ENCODE measurements around the gene LRRC38. TPM values are rescaled to one million over a fixed set of nuclear protein-coding genes. Genes with fewer than 3 reads are reported as not detected.
"Not testable (repeated sequence)": the region's sequence is repeated elsewhere in the genome, so short reads cannot be mapped to it uniquely, and the experiment has no call there.

LRRC38 gene
- total RNA-seq (not detected), polyA plus RNA-seq (not detected)

DNA sequence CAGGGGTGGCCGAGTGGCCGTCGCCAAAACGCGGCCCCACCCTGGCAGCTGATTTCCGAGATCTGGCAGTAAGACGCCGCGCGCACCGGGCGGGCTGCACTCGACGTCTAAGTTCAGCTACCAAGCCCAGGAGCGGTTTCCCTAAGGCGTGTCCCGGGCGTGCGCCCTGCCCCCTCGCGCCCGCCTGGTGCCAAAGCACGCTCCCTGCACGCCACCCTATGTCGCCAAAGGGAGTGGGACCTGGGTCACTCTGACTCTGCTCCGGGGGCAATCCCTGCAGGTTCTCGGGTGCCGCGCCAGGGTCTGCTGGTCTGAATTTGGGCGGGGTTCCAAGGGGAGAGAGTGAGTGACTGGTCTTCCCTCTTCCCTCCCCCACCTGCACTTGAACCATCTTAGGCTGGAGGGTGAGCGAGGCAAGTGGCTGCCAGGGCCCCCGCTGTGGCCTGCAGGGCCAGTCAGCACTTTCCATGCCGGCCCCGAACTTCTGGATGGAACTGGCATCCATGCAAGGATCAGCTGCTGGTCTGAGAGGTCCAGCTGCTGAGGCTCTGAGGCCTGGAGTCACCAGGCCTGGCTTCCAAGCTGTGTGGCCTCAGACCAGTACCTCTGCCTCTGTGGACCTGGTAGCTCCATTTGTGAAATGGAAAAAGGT, at the start of gene LRRC38:
LRRC38 (minus strand) TSS at position 109 of the 652 bp plus-strand sequence. CDS start 410 bp downstream, outside the sequence.
- peaks cover 21 to 30% of the 10 kb centered on the region in 2 donors for H3K27me3 Mint-ChIP-seq

GRCh38 chr1:13562981-13563380, 49.2 kb upstream of the LRRC38 start:
- intact Hi-C loops (cut with micrococcal nuclease): not testable (repeated sequence)

More for the DNA sequence above, at the start of gene LRRC38:
- ChIA-PET CTCF (ENCODE audit: partially characterized antibody) (no interaction called here), POLR2A (ENCODE audit: partially characterized antibody) (no interaction called here)
- no peak within 1 kb of the TSS for H3K27ac ChIP-seq (ENCODE audit: low read depth, low read length)
- no peak for DNase-seq
- Mint-ChIP-seq H3K27ac (no peak within 1 kb of the TSS), H3K36me3 (no peaks in the 10 kb centered on the region), H3K4me3 (no peak within 1 kb of the TSS), H3K9me3 (peaks cover 0 to 2% (median under 1%) of the 10 kb centered on the region in 8 donors), H3K4me1 (peaks cover 0 to 2% (median 0%) of the 10 kb centered on the region in 4 donors)
- no peak within 1 kb of the TSS for H3K4me3 ChIP-seq (ENCODE audit: low read length in 2 of 2)
- H3K9me3 ChIP-seq (ENCODE audit: control insufficient read depth in 1 of 2, low read length in 2 of 2): no peaks in the 10 kb centered on the region
- no peaks in the 10 kb centered on the region for H3K27me3 ChIP-seq (ENCODE audit: insufficient read depth, low read length)
- no peaks in the 10 kb centered on the region for H3K36me3 ChIP-seq (ENCODE audit: insufficient read depth, low read length)
- H3K4me1 ChIP-seq (ENCODE audit: insufficient read depth, low read length): no peaks in the 10 kb centered on the region
- intact Hi-C loops (cut with micrococcal nuclease): no loop called here

GRCh38 chr1:13560541-13560940, 46.7 kb upstream of the LRRC38 start:
- no peaks in the 10 kb centered on the region for H3K4me1 Mint-ChIP-seq
- Histone ChIP-seq H3K9me3 (ENCODE audit: control insufficient read depth in 1 of 2, low read length in 2 of 2) (no peaks in the 10 kb centered on the region), H3K4me1 (ENCODE audit: insufficient read depth, low read length) (no peaks in the 10 kb centered on the region), H3K36me3 (ENCODE audit: insufficient read depth, low read length) (no peaks in the 10 kb centered on the region), H3K4me3 (ENCODE audit: low read length in 2 of 2) (no peak overlapping the region), H3K27me3 (ENCODE audit: insufficient read depth, low read length) (no peaks in the 10 kb centered on the region), H3K27ac (ENCODE audit: low read depth, low read length) (no peak overlapping the region)
- H3K27ac Mint-ChIP-seq: no peak overlapping the region
- intact Hi-C loops (cut with micrococcal nuclease): no loop called here
- ChIA-PET POLR2A (ENCODE audit: partially characterized antibody) (no interaction called here), CTCF (ENCODE audit: partially characterized antibody) (no interaction called here)
- H3K27me3 Mint-ChIP-seq: peaks cover 4 to 5% of the 10 kb centered on the region in 2 donors
- H3K36me3 Mint-ChIP-seq: no peaks in the 10 kb centered on the region
- no peaks in the 10 kb centered on the region for H3K9me3 Mint-ChIP-seq
- no peak for DNase-seq
- H3K4me3 Mint-ChIP-seq: no peak overlapping the region

More at GRCh38 chr1:13562981-13563380, 49.2 kb upstream of the LRRC38 start:
- H3K9me3 Mint-ChIP-seq; POLR2A ChIA-PET (ENCODE audit: partially characterized antibody); H3K36me3 ChIP-seq (ENCODE audit: insufficient read depth, low read length); H3K9me3 ChIP-seq (ENCODE audit: control insufficient read depth in 1 of 2, low read length in 2 of 2); H3K4me3 ChIP-seq (ENCODE audit: low read length in 2 of 2); H3K27ac ChIP-seq (ENCODE audit: low read depth, low read length); H3K4me1 Mint-ChIP-seq; H3K4me3 Mint-ChIP-seq; H3K36me3 Mint-ChIP-seq; CTCF ChIA-PET (ENCODE audit: partially characterized antibody); H3K4me1 ChIP-seq (ENCODE audit: insufficient read depth, low read length); H3K27me3 Mint-ChIP-seq; H3K27me3 ChIP-seq (ENCODE audit: insufficient read depth, low read length); H3K27ac Mint-ChIP-seq; DNase-seq: not testable (repeated sequence)

DNA sequence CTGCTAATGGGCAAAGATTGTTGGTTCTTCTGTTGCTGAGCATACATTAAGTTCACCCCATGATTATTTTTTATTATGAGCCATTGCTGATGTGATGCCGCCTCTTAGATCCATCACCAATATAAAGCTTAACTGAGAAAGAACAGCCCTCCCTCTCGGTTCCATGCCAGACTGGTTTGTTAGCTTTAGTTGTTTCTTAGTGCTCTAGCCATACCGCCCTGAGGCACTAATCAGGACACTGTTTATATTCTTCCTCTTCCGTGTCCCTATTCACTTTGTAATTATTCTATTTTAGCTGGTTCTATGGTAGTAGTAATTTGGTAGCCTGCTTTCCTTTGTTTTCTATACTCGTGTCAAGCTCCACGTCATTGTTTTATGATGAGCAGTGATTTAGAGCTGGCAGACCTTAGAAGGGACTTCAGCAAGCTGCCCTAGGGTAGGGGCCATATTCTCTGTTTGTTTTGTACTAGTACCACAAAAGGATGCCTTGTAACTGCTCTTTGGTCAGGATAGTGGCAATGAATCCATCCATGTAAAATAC, 42.5 kb upstream of the LRRC38 start:
- Histone ChIP-seq H3K27ac (ENCODE audit: low read depth, low read length) (no peak overlapping the region), H3K36me3 (ENCODE audit: insufficient read depth, low read length) (no peaks in the 10 kb centered on the region), H3K27me3 (ENCODE audit: insufficient read depth, low read length) (no peaks in the 10 kb centered on the region), H3K9me3 (ENCODE audit: control insufficient read depth in 1 of 2, low read length in 2 of 2) (no peaks in the 10 kb centered on the region), H3K4me1 (ENCODE audit: insufficient read depth, low read length) (no peaks in the 10 kb centered on the region), H3K4me3 (ENCODE audit: low read length in 2 of 2) (no peak overlapping the region)
- POLR2A ChIA-PET (ENCODE audit: partially characterized antibody): no interaction called here
- no peaks in the 10 kb centered on the region for H3K9me3 Mint-ChIP-seq
- H3K4me1 Mint-ChIP-seq: no peaks in the 10 kb centered on the region
- peaks cover 0 to 3% of the 10 kb centered on the region in 2 donors for H3K27me3 Mint-ChIP-seq
- intact Hi-C loops (cut with micrococcal nuclease): no loop called here
- no peak overlapping the region for H3K27ac Mint-ChIP-seq
- H3K4me3 Mint-ChIP-seq: no peak overlapping the region
- no peak for DNase-seq
- CTCF ChIA-PET (ENCODE audit: partially characterized antibody): no interaction called here
- H3K36me3 Mint-ChIP-seq: no peaks in the 10 kb centered on the region

DNA sequence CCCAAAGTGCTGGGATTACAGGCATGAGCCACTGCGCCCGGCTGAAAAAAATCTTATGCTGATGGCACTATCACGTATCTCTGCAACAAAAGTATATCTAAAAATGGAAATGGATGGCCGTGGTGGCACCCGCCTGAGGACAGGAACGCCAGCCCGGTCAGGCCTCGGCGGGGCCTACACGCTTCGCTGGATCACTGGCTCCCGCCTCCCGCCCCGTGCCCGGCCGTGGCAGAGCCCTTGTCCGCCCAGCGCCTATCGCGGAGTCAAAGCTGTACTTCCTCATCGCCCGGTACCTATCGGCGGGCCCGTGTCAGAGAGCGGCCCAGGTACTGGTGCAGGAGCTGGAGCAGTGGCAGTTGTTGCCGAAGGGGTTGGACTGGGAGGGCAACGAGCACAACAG, 41.0 kb upstream of the LRRC38 start:
- intact Hi-C loops (cut with micrococcal nuclease): no loop called here
- DNase-seq: no peak
- POLR2A ChIA-PET (ENCODE audit: partially characterized antibody): no interaction called here

DNA sequence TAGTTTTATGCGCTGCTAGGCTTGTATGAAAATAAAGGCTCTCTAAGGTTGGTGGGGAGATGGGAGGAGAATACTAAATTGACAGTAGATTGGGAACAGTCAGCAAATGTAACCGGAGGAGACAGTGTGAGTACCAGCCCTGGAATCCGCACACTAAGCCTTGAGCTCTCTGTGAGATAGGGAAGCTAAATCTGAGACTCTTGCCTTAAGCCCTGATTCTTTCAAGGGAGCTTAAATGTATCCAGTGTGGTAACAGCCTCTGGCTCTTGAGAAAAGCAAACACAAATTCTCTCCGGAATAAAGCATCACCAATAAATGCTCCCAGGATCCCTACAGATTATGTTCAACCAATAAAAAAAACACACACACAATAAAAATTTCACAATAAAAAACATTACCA, 36.9 kb upstream of the LRRC38 start:
- peaks cover 0 to 2% (median 0%) of the 10 kb centered on the region in 8 donors for H3K9me3 Mint-ChIP-seq
- H3K9me3 ChIP-seq (ENCODE audit: control insufficient read depth in 1 of 2, low read length in 2 of 2): no peaks in the 10 kb centered on the region
- H3K27ac Mint-ChIP-seq: no peak overlapping the region
- intact Hi-C loops (cut with micrococcal nuclease): no loop called here
- H3K4me1 Mint-ChIP-seq: no peaks in the 10 kb centered on the region
- no peak overlapping the region for H3K4me3 Mint-ChIP-seq
- no peak for DNase-seq
- H3K4me3 ChIP-seq (ENCODE audit: low read length in 2 of 2): no peak overlapping the region
- ChIA-PET POLR2A (ENCODE audit: partially characterized antibody) (no interaction called here), CTCF (ENCODE audit: partially characterized antibody) (no interaction called here)
- no peaks in the 10 kb centered on the region for H3K36me3 Mint-ChIP-seq
- H3K27me3 Mint-ChIP-seq: peaks cover 2 to 15% of the 10 kb centered on the region in 2 donors
- no peak overlapping the region for H3K27ac ChIP-seq (ENCODE audit: low read depth, low read length)
- no peaks in the 10 kb centered on the region for H3K27me3 ChIP-seq (ENCODE audit: insufficient read depth, low read length)
- no peaks in the 10 kb centered on the region for H3K4me1 ChIP-seq (ENCODE audit: insufficient read depth, low read length)
- no peaks in the 10 kb centered on the region for H3K36me3 ChIP-seq (ENCODE audit: insufficient read depth, low read length)

More for the DNA sequence above, 41.0 kb upstream of the LRRC38 start:
- Mint-ChIP-seq H3K4me3 (no peak overlapping the region), H3K36me3 (no peaks in the 10 kb centered on the region), H3K4me1 (no peaks in the 10 kb centered on the region), H3K27ac (no peak overlapping the region), H3K9me3 (no peaks in the 10 kb centered on the region), H3K27me3 (peaks cover 0 to 3% of the 10 kb centered on the region in 2 donors)
- Histone ChIP-seq H3K27me3 (ENCODE audit: insufficient read depth, low read length) (no peaks in the 10 kb centered on the region), H3K27ac (ENCODE audit: low read depth, low read length) (no peak overlapping the region), H3K4me1 (ENCODE audit: insufficient read depth, low read length) (no peaks in the 10 kb centered on the region), H3K36me3 (ENCODE audit: insufficient read depth, low read length) (no peaks in the 10 kb centered on the region), H3K4me3 (ENCODE audit: low read length in 2 of 2) (no peak overlapping the region), H3K9me3 (ENCODE audit: control insufficient read depth in 1 of 2, low read length in 2 of 2) (no peaks in the 10 kb centered on the region)
- CTCF ChIA-PET (ENCODE audit: partially characterized antibody): no interaction called here

- Mint-ChIP-seq H3K27me3 (peaks cover 4 to 15% of the 10 kb centered on the region in 2 donors), H3K4me3 (no peak overlapping the region), H3K9me3 (peaks cover 0 to 3% (median 0%) of the 10 kb centered on the region in 8 donors), H3K27ac (no peak overlapping the region), H3K36me3 (no peaks in the 10 kb centered on the region), H3K4me1 (no peaks in the 10 kb centered on the region)
- Histone ChIP-seq H3K4me3 (ENCODE audit: low read length in 2 of 2) (no peak overlapping the region), H3K36me3 (ENCODE audit: insufficient read depth, low read length) (no peaks in the 10 kb centered on the region), H3K27ac (ENCODE audit: low read depth, low read length) (no peak overlapping the region), H3K9me3 (ENCODE audit: control insufficient read depth in 1 of 2, low read length in 2 of 2) (no peaks in the 10 kb centered on the region), H3K27me3 (ENCODE audit: insufficient read depth, low read length) (no peaks in the 10 kb centered on the region), H3K4me1 (ENCODE audit: insufficient read depth, low read length) (no peaks in the 10 kb centered on the region)
- intact Hi-C loops (cut with micrococcal nuclease): no loop called here
- no peak for DNase-seq
- CTCF ChIA-PET (ENCODE audit: partially characterized antibody): no interaction called here
- POLR2A ChIA-PET (ENCODE audit: partially characterized antibody): no interaction called here
Measured at GRCh38 chr1:13549521-13549920, 35.7 kb upstream of the LRRC38 start.
